ENCODE data around the gene SPOCK1. TPM values are rescaled to one million over a fixed set of nuclear protein-coding genes. Genes with fewer than 3 reads are reported as not detected.

Gene SPOCK1
- polyA plus RNA-seq, 2 donors = 0.86 to 0.88 TPM

- no peaks in the 10 kb centered on the region for H3K9me3 ChIP-seq (ENCODE audit: control insufficient read depth in 2 of 2, insufficient read depth in 1 of 2, low read depth in 1 of 2, low read length in 1 of 2)
- H3K27me3 ChIP-seq (ENCODE audit: control insufficient read depth in 1 of 2, insufficient read depth in 2 of 2, low read length in 2 of 2) = no peaks in the 10 kb centered on the region
- H3K27ac ChIP-seq (ENCODE audit: low read depth in 2 of 2, low read length in 1 of 2) = no peak overlapping the region
- no peak overlapping the region for H3K4me3 ChIP-seq (ENCODE audit: low read depth in 1 of 2, low read length in 2 of 2)
- no peaks in the 10 kb centered on the region for H3K4me1 ChIP-seq (ENCODE audit: control insufficient read depth in 2 of 2, insufficient read depth in 2 of 2, low read length in 1 of 2)
- H3K36me3 ChIP-seq (ENCODE audit: control insufficient read depth in 2 of 2, insufficient read depth in 2 of 2, low read length in 1 of 2) = no peaks in the 10 kb centered on the region
Measured at GRCh38 chr5:137345396-137345795, 153.7 kb downstream of the SPOCK1 start.

- Histone ChIP-seq H3K4me1 (ENCODE audit: control insufficient read depth in 2 of 2, insufficient read depth in 2 of 2, low read length in 1 of 2) (no peaks in the 10 kb centered on the region), H3K27me3 (ENCODE audit: control insufficient read depth in 1 of 2, insufficient read depth in 2 of 2, low read length in 2 of 2) (no peaks in the 10 kb centered on the region), H3K27ac (ENCODE audit: low read depth in 2 of 2, low read length in 1 of 2) (no peak overlapping the region), H3K36me3 (ENCODE audit: control insufficient read depth in 2 of 2, insufficient read depth in 2 of 2, low read length in 1 of 2) (no peaks in the 10 kb centered on the region), H3K9me3 (ENCODE audit: control insufficient read depth in 2 of 2, insufficient read depth in 1 of 2, low read depth in 1 of 2, low read length in 1 of 2) (no peaks in the 10 kb centered on the region), H3K4me3 (ENCODE audit: low read depth in 1 of 2, low read length in 2 of 2) (no peak overlapping the region)
- 31 to 44% methylated on average over 6 of the region's 6 CpGs for WGBS, 2 donors
Measured at GRCh38 chr5:137344723-137345322, 154.3 kb downstream of the SPOCK1 start.

- Histone ChIP-seq H3K27me3 (ENCODE audit: control insufficient read depth in 1 of 2, insufficient read depth in 2 of 2, low read length in 2 of 2) (no peaks in the 10 kb centered on the region), H3K4me1 (ENCODE audit: control insufficient read depth in 2 of 2, insufficient read depth in 2 of 2, low read length in 1 of 2) (no peaks in the 10 kb centered on the region), H3K36me3 (ENCODE audit: control insufficient read depth in 2 of 2, insufficient read depth in 2 of 2, low read length in 1 of 2) (no peaks in the 10 kb centered on the region), H3K4me3 (ENCODE audit: low read depth in 1 of 2, low read length in 2 of 2) (no peak overlapping the region), H3K27ac (ENCODE audit: low read depth in 2 of 2, low read length in 1 of 2) (no peak overlapping the region), H3K9me3 (ENCODE audit: control insufficient read depth in 2 of 2, insufficient read depth in 1 of 2, low read depth in 1 of 2, low read length in 1 of 2) (no peaks in the 10 kb centered on the region)
- WGBS, 2 donors = 77 to 86% methylated on average over 4 of the region's 4 CpGs
Measured at GRCh38 chr5:137344021-137344420, 155.1 kb downstream of the SPOCK1 start.

GRCh38 chr5:137342764-137343163 is 156.4 kb downstream of the SPOCK1 start:
- WGBS, 2 donors = 75 to 87% methylated on average over 3 of the region's 3 CpGs
- Histone ChIP-seq H3K4me1 (ENCODE audit: control insufficient read depth in 2 of 2, insufficient read depth in 2 of 2, low read length in 1 of 2) (no peaks in the 10 kb centered on the region), H3K4me3 (ENCODE audit: low read depth in 1 of 2, low read length in 2 of 2) (no peak overlapping the region), H3K36me3 (ENCODE audit: control insufficient read depth in 2 of 2, insufficient read depth in 2 of 2, low read length in 1 of 2) (no peaks in the 10 kb centered on the region), H3K9me3 (ENCODE audit: control insufficient read depth in 2 of 2, insufficient read depth in 1 of 2, low read depth in 1 of 2, low read length in 1 of 2) (no peaks in the 10 kb centered on the region), H3K27ac (ENCODE audit: low read depth in 2 of 2, low read length in 1 of 2) (no peak overlapping the region), H3K27me3 (ENCODE audit: control insufficient read depth in 1 of 2, insufficient read depth in 2 of 2, low read length in 2 of 2) (no peaks in the 10 kb centered on the region)

GRCh38 chr5:137341831-137342230 is 157.3 kb downstream of the SPOCK1 start:
- no peaks in the 10 kb centered on the region for H3K4me1 ChIP-seq (ENCODE audit: control insufficient read depth in 2 of 2, insufficient read depth in 2 of 2, low read length in 1 of 2)
- no peak overlapping the region for H3K27ac ChIP-seq (ENCODE audit: low read depth in 2 of 2, low read length in 1 of 2)
- no peaks in the 10 kb centered on the region for H3K9me3 ChIP-seq (ENCODE audit: control insufficient read depth in 2 of 2, insufficient read depth in 1 of 2, low read depth in 1 of 2, low read length in 1 of 2)
- WGBS, 2 donors = 57 to 66% methylated on average over 8 of the region's 8 CpGs
- H3K4me3 ChIP-seq (ENCODE audit: low read depth in 1 of 2, low read length in 2 of 2) = no peak overlapping the region
- H3K27me3 ChIP-seq (ENCODE audit: control insufficient read depth in 1 of 2, insufficient read depth in 2 of 2, low read length in 2 of 2) = no peaks in the 10 kb centered on the region
- H3K36me3 ChIP-seq (ENCODE audit: control insufficient read depth in 2 of 2, insufficient read depth in 2 of 2, low read length in 1 of 2) = no peaks in the 10 kb centered on the region

GRCh38 chr5:137340881-137341280 is 158.2 kb downstream of the SPOCK1 start:
- no peaks in the 10 kb centered on the region for H3K27me3 ChIP-seq (ENCODE audit: control insufficient read depth in 1 of 2, insufficient read depth in 2 of 2, low read length in 2 of 2)
- no peak overlapping the region for H3K27ac ChIP-seq (ENCODE audit: low read depth in 2 of 2, low read length in 1 of 2)
- H3K9me3 ChIP-seq (ENCODE audit: control insufficient read depth in 2 of 2, insufficient read depth in 1 of 2, low read depth in 1 of 2, low read length in 1 of 2) = no peaks in the 10 kb centered on the region
- no peaks in the 10 kb centered on the region for H3K36me3 ChIP-seq (ENCODE audit: control insufficient read depth in 2 of 2, insufficient read depth in 2 of 2, low read length in 1 of 2)
- WGBS, 2 donors = 52 to 69% methylated on average over 4 of the region's 4 CpGs
- no peaks in the 10 kb centered on the region for H3K4me1 ChIP-seq (ENCODE audit: control insufficient read depth in 2 of 2, insufficient read depth in 2 of 2, low read length in 1 of 2)
- H3K4me3 ChIP-seq (ENCODE audit: low read depth in 1 of 2, low read length in 2 of 2) = no peak overlapping the region

GRCh38 chr5:137336565-137337120 is 162.5 kb downstream of the SPOCK1 start:
- no peak overlapping the region for H3K4me3 ChIP-seq (ENCODE audit: low read depth in 1 of 2, low read length in 2 of 2)
- no peaks in the 10 kb centered on the region for H3K27me3 ChIP-seq (ENCODE audit: control insufficient read depth in 1 of 2, insufficient read depth in 2 of 2, low read length in 2 of 2)
- H3K4me1 ChIP-seq (ENCODE audit: control insufficient read depth in 2 of 2, insufficient read depth in 2 of 2, low read length in 1 of 2) = no peaks in the 10 kb centered on the region
- no peak overlapping the region for H3K27ac ChIP-seq (ENCODE audit: low read depth in 2 of 2, low read length in 1 of 2)
- no peaks in the 10 kb centered on the region for H3K36me3 ChIP-seq (ENCODE audit: control insufficient read depth in 2 of 2, insufficient read depth in 2 of 2, low read length in 1 of 2)
- no peaks in the 10 kb centered on the region for H3K9me3 ChIP-seq (ENCODE audit: control insufficient read depth in 2 of 2, insufficient read depth in 1 of 2, low read depth in 1 of 2, low read length in 1 of 2)

GRCh38 chr5:137336161-137336560 is 163.0 kb downstream of the SPOCK1 start:
- no peaks in the 10 kb centered on the region for H3K36me3 ChIP-seq (ENCODE audit: control insufficient read depth in 2 of 2, insufficient read depth in 2 of 2, low read length in 1 of 2)
- H3K27ac ChIP-seq (ENCODE audit: low read depth in 2 of 2, low read length in 1 of 2) = no peak overlapping the region
- WGBS, 2 donors = 77 to 84% methylated on average over 1 of the region's 1 CpG
- H3K4me1 ChIP-seq (ENCODE audit: control insufficient read depth in 2 of 2, insufficient read depth in 2 of 2, low read length in 1 of 2) = no peaks in the 10 kb centered on the region
- H3K27me3 ChIP-seq (ENCODE audit: control insufficient read depth in 1 of 2, insufficient read depth in 2 of 2, low read length in 2 of 2) = no peaks in the 10 kb centered on the region
- no peak overlapping the region for H3K4me3 ChIP-seq (ENCODE audit: low read depth in 1 of 2, low read length in 2 of 2)
- no peaks in the 10 kb centered on the region for H3K9me3 ChIP-seq (ENCODE audit: control insufficient read depth in 2 of 2, insufficient read depth in 1 of 2, low read depth in 1 of 2, low read length in 1 of 2)

- H3K27ac ChIP-seq (ENCODE audit: low read depth in 2 of 2, low read length in 1 of 2) = no peak overlapping the region
- WGBS, 2 donors = 83% methylated on average over 5 of the region's 5 CpGs
- H3K4me3 ChIP-seq (ENCODE audit: low read depth in 1 of 2, low read length in 2 of 2) = no peak overlapping the region
- H3K4me1 ChIP-seq (ENCODE audit: control insufficient read depth in 2 of 2, insufficient read depth in 2 of 2, low read length in 1 of 2) = no peaks in the 10 kb centered on the region
- H3K9me3 ChIP-seq (ENCODE audit: control insufficient read depth in 2 of 2, insufficient read depth in 1 of 2, low read depth in 1 of 2, low read length in 1 of 2) = no peaks in the 10 kb centered on the region
- no peaks in the 10 kb centered on the region for H3K27me3 ChIP-seq (ENCODE audit: control insufficient read depth in 1 of 2, insufficient read depth in 2 of 2, low read length in 2 of 2)
- H3K36me3 ChIP-seq (ENCODE audit: control insufficient read depth in 2 of 2, insufficient read depth in 2 of 2, low read length in 1 of 2) = no peaks in the 10 kb centered on the region
Measured at GRCh38 chr5:137335493-137335892, 163.6 kb downstream of the SPOCK1 start.

- 73 to 79% methylated on average over 3 of the region's 3 CpGs for WGBS, 2 donors
- Histone ChIP-seq H3K36me3 (ENCODE audit: control insufficient read depth in 2 of 2, insufficient read depth in 2 of 2, low read length in 1 of 2) (no peaks in the 10 kb centered on the region), H3K4me3 (ENCODE audit: low read depth in 1 of 2, low read length in 2 of 2) (no peak overlapping the region), H3K4me1 (ENCODE audit: control insufficient read depth in 2 of 2, insufficient read depth in 2 of 2, low read length in 1 of 2) (no peaks in the 10 kb centered on the region), H3K27me3 (ENCODE audit: control insufficient read depth in 1 of 2, insufficient read depth in 2 of 2, low read length in 2 of 2) (no peaks in the 10 kb centered on the region), H3K9me3 (ENCODE audit: control insufficient read depth in 2 of 2, insufficient read depth in 1 of 2, low read depth in 1 of 2, low read length in 1 of 2) (no peaks in the 10 kb centered on the region), H3K27ac (ENCODE audit: low read depth in 2 of 2, low read length in 1 of 2) (no peak overlapping the region)
Measured at GRCh38 chr5:137333928-137334327, 165.2 kb downstream of the SPOCK1 start.

Measured in esophagus (tissue), 2 donors.